NB4 (cell line): Measurements from ENCODE around the gene KRTAP10-8.

Experiments used
- DNase-seq: peaks from one replicate; pipeline ENCODE4 v3.0.0; 2010; ENCODE audit warnings: low read depth
- H3K4me3 ChIP-seq: one replicate; pipeline ENCODE4 v1.5.1; 2011; ENCODE audit warnings: mild to moderate bottlenecking, low read depth, low read length, moderate library complexity
- MAX ChIP-seq: IDR thresholded peaks from 2 replicates; pipeline ENCODE4 v1.6.1; 2011; ENCODE audit warnings: low read depth, low read length
- MYC ChIP-seq: IDR thresholded peaks from 2 replicates; pipeline ENCODE4 v1.6.1; 2011; ENCODE audit warnings: low read depth, low read length
- POLR2A ChIP-seq: IDR thresholded peaks from 2 replicates; pipeline ENCODE4 v1.6.1; 2011; ENCODE audit warnings: mild to moderate bottlenecking; ENCODE audit not compliant: insufficient read length; ENCODE audit errors: extremely low read depth
- TF ChIP-seq, protein P1 (sequence below): IDR thresholded peaks from one replicate; pipeline ENCODE4 v1.5.1; 2012; ENCODE audit warnings: low read depth, low read length

The KRTAP10-8 gene

GRCh38 chr21:44593598-44594405 lies 18.1 kb upstream of the KRTAP10-8 start:
- H3K4me3 ChIP-seq = no peak overlapping the region
- TF ChIP-seq, protein P1, sequence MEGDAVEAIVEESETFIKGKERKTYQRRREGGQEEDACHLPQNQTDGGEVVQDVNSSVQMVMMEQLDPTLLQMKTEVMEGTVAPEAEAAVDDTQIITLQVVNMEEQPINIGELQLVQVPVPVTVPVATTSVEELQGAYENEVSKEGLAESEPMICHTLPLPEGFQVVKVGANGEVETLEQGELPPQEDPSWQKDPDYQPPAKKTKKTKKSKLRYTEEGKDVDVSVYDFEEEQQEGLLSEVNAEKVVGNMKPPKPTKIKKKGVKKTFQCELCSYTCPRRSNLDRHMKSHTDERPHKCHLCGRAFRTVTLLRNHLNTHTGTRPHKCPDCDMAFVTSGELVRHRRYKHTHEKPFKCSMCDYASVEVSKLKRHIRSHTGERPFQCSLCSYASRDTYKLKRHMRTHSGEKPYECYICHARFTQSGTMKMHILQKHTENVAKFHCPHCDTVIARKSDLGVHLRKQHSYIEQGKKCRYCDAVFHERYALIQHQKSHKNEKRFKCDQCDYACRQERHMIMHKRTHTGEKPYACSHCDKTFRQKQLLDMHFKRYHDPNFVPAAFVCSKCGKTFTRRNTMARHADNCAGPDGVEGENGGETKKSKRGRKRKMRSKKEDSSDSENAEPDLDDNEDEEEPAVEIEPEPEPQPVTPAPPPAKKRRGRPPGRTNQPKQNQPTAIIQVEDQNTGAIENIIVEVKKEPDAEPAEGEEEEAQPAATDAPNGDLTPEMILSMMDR = no peak
- TF ChIP-seq POLR2A (no peak), MAX (peak; percentile 60), MYC (no peak; the same call in 1 of the 2 replicates)
- DNase-seq = peak; percentile 52

- no peak overlapping the region for H3K4me3 ChIP-seq
- DNase-seq = no peak
- no peak for TF ChIP-seq MAX
- TF ChIP-seq MYC = no peak
- no peak for TF ChIP-seq POLR2A
- TF ChIP-seq, protein P1 = no peak
These were observed 17.4 kb upstream of the KRTAP10-8 start for GRCh38 chr21:44594406-44594916.

DNA sequence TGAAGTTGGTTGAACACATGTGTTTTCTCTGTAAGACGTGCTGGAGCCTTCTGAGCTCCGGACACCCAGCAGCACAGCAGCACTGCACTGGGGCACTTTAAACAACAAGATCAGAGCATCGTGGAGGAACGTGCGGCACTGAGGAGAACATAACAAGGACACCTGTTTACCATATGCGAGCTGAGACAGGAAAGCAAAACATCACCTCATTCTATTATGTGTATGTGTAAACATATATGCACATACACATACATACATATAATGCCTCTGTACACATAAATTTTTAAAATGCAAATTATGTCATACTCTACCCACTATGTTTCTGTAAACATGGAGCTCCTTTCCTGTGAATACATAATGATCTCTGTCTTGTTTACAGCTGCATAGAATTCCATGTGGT lies 16.4 kb upstream of the KRTAP10-8 start:
- no peak for DNase-seq
- no peak overlapping the region for H3K4me3 ChIP-seq
- TF ChIP-seq, protein P1 = no peak
- TF ChIP-seq POLR2A (no peak), MAX (no peak), MYC (no peak)

DNA sequence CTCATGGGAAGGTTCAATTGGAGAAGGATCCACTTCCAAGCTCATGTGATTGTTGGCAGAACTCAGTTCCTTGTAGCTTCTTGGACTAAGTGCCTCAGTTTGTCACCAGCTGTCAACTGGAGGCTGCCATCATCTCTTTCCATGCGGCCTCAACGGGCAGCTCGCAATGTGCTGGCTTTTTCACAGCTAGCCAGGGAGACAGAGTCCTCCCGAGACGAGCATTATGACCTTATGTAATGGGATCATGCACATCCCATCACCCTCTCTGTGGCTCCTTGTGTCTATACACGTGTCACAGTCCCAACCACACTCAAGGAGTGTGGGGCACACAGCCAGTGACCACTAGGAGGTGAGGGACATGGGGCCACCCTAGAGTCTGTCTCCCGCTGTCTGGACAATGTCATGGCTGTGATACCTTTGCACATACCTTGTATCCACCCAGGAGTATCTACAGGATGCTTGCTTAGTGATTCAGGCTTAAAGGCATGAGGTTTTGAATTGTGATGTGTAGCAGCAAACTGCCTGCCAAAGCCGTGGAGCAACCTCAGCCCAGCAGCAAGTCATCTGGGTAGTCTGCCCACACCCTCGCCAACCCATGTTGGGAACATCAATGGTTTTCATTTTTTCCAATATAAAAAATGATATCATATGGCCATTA lies 15.7 kb upstream of the KRTAP10-8 start:
- no peak overlapping the region for H3K4me3 ChIP-seq
- TF ChIP-seq, protein P1 = no peak
- no peak for TF ChIP-seq MAX
- TF ChIP-seq POLR2A = no peak
- no peak for TF ChIP-seq MYC
- no peak for DNase-seq

DNA sequence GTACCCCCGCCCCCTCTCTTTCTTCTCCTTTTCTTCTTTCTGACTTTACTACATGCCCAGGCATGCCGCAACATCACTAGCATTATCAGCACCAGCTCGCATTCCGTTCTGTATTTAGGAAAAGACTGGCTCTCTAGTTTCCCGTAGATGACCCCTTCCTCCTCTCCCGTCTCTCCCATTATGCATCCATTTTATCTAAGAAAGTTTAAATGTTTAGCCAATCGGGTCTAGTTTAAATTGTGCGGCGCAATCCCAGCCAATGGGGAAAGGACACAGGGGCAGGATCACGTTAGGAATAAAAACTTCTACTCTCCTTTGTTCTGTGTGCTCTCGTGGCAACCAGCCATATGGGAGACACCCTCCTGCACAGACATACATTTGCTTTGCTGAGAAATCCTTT lies 13.8 kb upstream of the KRTAP10-8 start:
- H3K4me3 ChIP-seq = no peak overlapping the region
- DNase-seq = no peak
- TF ChIP-seq POLR2A (no peak), MYC (no peak), MAX (no peak)
- TF ChIP-seq, protein P1 = no peak
